Stimulated activated CD8-positive, alpha-beta memory T cell treated with anti-CD3 and anti-CD28 coated beads, Interleukin-15, amount 100 ng/mL, for 48 hours (primary cell): Measurements from ENCODE around the gene ADAM17.
A peak's percentile ranks its signal among the peaks of the same experiment; 100 is the strongest.

Source experiments
- DNase-seq, 2 donors: peaks; one replicate each; pipeline ENCODE4 v3.0.0-alpha.2; 2020; ENCODE audit warnings: low read depth in 2 of 2

ADAM17 gene

DNA sequence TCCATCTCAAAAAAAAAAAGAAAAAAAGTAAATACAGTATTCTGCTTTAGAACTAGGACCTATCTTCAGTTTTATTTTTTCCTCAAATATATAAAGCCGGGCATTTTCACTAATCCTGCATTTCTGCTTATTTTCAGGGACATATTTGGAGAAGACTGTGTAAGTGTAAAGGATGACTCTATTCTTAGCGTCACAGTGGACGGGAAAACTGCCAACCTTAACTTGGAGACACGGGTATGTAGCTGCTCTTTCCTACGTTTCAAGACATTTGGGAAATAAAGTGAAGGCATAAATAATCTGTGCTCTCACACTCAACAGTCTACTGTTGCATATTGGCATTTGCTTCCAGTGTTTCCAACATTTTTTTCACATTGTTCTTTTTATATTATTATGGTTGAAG lies 84.4 kb downstream of the ADAM17 start:
- no peak for DNase-seq

DNA sequence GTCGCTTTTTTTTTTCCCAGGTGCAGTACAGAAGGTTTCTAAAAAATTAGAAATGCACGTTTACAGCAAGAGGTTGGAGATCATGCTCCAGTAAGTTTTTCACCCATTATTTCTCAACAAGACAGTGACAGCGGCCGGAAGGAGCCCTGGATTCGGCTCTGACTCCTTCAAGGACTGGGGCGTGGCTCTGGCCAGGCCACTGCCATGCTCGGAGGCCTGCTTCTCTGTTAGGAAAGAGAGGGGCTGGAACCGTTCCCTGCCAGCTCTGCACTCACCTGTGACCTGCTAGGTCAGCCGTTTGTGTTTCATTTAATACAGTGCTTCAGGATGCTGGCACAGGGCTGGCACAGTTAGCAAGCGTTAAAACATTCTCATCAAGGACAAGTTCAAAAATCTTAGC lies 87.9 kb downstream of the ADAM17 start:
- no peak for DNase-seq

DNA sequence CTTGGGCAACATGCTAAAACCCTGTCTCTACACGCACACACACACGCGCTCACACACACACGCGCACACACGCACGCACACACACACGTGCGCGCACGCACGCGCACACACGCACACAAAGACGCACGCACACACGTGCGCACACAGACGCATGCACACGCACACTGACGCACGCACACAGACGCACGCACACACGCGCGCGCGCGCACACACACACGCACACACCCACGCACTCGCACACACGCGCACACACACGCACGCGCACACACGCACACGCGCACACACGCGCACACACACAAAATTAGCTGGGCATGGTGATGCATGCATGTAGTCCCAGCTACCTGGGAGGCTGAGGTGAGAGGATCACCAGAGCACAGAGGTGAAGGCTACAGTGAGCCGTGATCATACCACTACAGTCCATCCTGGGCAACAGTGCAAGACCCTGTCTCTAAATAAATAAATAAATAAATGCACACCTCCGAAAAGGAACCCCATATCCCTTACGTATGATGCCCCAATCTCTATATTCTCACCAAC lies 89.4 kb downstream of the ADAM17 start:
- no peak for DNase-seq

DNA sequence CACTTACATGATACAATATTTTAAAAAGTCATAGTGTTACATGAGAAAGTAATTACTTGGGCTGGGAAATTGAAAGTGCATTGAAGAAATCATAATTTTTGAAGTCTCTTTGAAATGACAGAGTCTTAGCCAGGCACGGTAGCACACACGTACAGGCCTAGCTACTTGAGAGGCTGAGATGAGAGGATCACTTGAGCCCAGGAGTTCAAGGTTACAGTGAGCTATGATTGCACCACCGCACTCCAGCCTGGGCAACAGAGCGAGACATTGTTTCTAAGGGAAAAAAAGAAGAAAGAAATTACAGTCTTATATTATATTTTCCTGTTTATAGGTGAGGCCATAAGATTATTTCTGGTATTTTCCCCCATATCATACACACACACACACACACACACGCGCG lies 90.5 kb downstream of the ADAM17 start:
- DNase-seq: no peak

DNA sequence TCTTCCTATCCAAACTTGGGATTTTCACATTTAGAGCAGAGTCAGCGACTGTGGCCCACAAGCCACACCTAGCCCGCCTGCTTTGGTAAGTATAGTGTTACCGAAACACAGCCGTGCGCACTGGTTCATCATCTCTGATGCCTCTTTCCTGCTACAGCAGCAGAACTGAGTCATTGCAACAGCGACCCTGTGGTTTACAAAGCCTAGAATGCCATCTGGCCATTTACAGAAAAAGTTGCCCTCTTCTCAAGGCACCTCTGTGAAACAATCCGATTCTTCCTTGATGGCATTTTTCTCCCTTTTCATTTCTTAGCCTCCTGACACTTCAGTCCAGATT lies 92.0 kb downstream of the ADAM17 start:
- peak in 1 of 2 donors; percentile 6 for DNase-seq

DNA sequence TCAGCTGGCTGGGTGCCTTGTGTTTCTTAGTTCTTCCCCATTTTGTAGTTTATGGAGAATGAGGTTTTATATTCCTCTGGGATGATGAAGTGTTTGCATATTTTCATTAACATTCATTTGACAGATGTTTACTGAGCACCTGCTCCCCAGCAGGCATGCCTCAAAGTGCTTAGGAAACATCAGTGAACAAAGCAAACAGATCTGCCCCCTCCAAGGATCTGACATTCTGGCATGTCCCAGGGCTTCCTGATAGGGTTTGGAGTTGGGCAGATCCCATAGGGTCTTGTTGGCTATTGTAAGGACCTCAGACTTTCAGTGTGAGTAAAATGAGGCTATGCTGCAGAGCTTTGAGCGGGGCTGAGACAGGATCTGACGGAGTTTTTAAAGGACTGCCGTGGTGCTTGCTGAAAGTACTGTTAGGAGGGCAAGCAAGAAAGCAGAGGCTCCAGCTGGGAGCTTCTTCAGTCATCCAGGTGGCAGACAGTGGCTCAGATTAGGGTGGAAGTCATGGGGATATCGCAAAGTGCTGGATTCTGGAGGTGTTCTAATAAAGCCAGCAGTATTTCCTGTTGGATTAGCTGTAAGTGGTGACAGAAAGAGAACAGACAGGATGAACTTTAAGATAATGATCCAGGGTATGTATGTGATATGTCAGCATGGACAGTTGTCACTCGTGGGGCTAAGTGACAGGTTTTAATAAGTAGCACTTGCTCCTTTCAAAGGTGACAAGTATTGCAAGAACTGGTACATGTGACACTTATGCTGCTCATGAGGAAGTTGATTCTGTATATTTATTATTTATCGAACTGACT lies 92.5 kb downstream of the ADAM17 start:
- no peak for DNase-seq

DNA sequence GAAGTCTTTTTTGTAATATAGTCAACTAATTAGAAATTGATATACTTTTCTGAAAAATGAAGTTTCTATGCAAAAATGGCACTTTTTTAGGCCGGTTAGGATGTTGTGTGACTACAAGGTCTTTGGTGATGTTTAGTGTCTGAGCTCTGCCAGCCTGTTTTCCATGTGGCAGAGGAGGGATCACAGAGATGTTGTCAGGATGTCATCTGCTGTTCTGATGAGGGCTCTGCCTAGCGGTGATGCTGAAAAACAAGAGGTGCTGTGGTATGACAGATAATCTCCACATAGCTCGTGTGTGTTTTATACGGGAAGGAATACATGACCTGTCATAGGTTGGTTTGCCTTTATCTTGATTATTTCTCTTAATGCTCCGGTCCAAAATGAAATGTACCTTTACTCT lies 93.3 kb downstream of the ADAM17 start:
- no peak for DNase-seq

DNA sequence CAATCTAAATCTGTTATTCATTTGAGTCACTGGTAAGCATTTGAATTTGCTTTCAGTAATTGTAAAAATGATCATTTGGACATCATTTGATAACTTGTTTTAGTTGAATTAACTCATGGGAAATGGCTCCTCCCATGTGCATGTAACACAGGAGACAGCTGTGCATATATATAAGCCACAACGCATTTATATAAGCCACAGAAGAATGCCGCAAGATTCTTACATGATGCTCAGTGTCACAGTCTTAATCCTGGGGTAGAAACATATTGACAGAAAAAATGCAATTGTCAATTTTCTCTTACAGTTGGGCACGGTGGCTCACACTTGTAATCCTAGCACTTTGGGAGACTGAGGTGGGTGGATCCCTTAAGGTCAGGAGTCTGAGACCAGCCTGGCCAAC lies 94.6 kb downstream of the ADAM17 start:
- no peak for DNase-seq

DNA sequence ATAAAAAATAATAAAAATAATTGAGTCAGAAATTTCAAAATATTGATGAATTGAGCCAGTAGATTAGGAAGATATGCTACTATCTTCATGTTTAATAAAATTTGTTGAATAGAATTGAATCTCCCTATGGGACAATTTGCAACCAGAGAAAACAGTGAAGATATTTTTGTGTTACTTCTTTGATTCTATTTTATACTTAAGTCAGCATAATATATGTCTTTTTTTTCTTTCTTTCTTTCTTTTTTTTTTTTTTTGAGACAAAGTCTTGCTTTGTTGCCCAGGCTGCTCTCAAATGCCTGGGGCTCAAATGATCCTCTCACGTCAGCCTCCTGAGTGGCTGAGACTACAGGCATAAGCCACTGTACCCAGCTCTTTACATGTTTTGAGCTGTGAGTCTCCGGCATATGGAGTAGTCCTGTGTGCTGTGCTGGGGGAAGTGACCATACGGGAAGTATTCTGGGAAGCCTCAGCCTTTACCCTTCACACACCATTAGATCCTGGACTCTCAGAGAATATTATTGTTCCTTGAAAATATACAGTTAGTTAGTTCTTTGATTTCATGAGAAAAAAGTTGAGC lies 95.1 kb downstream of the ADAM17 start:
- DNase-seq: no peak

DNA sequence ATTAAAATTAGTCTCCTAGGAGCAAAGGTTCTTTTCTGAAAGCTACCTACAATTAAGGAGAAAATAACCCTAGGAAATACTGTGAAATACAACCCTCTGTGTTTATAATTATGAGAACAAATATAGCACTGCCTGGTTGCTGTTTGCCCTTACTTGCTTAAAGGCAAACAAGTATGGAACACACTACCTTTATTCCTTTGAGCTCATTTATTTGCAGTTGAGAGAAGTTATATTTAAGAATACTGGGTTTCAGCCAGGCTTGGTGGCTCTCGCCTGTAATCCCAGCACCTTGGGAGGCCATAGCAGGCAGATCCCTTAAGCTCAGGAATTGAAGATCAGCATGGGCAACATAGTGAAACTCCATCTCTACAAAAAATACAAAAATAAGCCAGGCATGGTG lies 104.4 kb downstream of the ADAM17 start:
- DNase-seq: no peak

DNA sequence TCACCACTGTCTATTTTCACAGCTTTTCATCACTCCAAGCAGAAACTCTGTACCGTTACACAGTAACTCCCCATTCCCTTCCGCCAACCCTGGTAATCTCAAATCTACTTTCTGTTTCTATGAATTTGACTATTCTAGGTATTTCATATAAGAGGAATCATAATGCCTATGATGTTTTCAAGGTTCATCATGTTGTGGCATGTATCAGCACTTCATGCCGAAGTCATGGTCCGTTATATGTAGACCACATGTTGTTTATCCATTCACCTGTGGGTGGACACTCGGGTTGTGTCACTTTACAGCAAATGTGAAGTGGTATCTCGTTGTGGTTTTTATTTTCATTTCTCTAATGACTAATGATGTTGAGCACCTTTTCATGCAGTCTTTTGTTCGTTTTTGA lies 110.5 kb downstream of the ADAM17 start:
- no peak for DNase-seq

DNA sequence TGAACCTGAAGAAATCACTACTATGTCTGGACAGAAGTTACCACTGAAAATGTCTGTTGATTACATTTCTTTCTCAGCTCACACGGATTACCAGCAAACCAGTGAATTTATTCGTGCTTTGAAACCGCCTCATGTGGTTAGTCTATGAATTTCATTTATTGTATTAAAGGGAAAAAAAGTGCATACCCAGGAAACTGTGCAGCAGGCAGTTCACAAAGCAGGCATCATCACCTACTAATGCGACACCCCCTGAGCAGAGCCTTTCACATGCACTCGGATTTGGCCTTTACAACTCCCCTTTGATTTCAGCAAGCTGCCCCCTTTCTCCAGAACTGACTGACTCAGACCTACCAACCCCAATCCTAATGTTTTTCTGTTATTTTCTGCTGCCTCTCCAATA lies 112.1 kb downstream of the ADAM17 start:
- DNase-seq: no peak

DNA sequence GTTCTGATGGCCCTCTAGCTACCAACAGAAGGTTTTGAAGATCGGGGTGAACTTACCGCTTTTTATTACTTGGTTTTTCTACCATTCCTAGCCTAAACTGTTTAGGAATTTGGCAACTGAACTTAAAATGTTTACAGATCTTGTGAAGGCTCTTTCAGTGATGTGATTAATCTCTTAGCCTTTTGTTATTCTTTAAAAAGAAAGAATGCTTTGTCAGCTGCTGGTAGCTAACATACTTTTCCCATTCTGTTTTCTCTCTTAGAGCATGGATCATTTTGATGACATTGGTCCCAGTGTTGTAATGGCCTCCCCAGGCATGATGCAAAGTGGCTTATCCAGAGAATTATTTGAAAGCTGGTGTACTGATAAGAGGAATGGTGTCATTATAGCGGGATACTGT lies 114.1 kb downstream of the ADAM17 start:
- no peak for DNase-seq

DNA sequence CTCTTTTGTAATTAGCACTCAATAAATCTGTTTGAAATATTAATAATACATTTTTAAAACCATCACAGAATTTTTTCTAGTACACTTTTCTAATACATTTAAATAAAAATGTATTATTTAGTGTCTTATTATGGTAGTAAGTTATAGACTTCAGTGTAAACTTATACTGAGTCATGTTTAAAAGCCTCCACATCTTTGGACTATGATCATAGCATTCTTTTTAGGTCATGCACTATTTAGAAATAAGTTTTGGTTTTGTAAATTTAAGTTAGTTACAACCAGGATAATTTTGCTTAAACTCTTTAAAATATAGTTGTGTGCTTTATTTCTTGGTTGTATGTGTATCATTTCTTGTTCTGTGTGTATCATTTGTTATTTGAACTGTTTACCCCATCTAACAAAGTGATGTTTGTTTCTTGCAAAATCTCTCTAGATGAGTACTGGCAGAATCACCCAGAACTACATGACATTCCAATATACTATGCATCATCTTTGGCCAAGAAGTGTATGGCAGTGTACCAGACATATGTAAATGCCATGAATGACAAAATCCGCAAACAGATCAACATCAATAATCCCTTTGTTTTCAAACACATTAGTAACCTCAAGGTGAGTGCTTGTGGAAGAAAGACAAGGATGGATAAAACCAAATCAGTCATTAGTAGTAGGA lies 115.4 kb downstream of the ADAM17 start:
- DNase-seq: no peak

DNA sequence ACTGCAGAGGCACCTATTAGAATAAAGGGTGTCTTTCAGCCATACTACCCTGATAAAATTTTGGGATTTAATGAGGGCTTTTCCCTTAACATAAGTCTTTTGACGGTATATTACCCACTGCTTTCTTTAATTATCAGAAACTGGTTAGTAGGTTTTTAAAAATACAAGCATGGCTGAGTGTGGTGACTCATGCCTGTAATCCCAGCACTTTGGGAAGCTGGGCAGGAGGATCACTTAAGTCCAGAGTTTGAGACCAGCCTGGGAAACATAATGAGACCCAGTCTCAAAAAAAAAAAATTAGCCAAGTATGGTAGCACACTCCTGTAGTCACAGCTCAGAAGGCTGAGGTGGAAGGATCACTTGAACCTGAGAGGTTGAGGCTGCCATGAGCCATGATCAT lies 116.1 kb downstream of the ADAM17 start:
- no peak for DNase-seq
